PC-9 (cell line): ENCODE measurements around the gene COG1. TPM values are rescaled to one million over a fixed set of nuclear protein-coding genes. Genes with fewer than 3 reads are reported as not detected.

Source experiments
- BruUV-seq: library from RNA; stranded (reverse); fragments of 400-500 nt; replicated peaks from 2 replicates; lab custom pipeline; 2021; lab: Mats Ljungman, UMichigan
- CTCF ChIA-PET: fragments of 300-600 bp; sonication (Branson Sonifier 250); formaldehyde crosslinking; loops from one replicate; lab custom pipeline; 2022; ENCODE audit warnings: antibody characterized with exemption; lab: Charles Lee
- POLR2A ChIA-PET: fragments of 300-600 bp; sonication (Branson Sonifier 250); formaldehyde crosslinking; loops from one replicate; lab custom pipeline; 2022; ENCODE audit warnings: antibody characterized with exemption; ENCODE audit not compliant: unreplicated experiment; lab: Charles Lee
- DNase-seq, 2 experiments: peaks; one replicate each; pipeline versions ENCODE4 v3.0.0 to v3.0.0-alpha.2; 2015 to 2022; ENCODE audit warnings: mixed read lengths in 1 of 2
- H2AFZ ChIP-seq: fragments of 200-600 bp; sonication (generic); 2 replicates; pipeline ENCODE4 v1.8.1; 2017; ENCODE audit warnings: antibody characterized with exemption
- H3F3A ChIP-seq: fragments of 200-600 bp; sonication (generic); 2 replicates; pipeline ENCODE4 v1.8.1; 2017; ENCODE audit warnings: antibody characterized with exemption, mild to moderate bottlenecking, low read depth; ENCODE audit not compliant: insufficient read depth
- H3K27ac ChIP-seq: fragments of 200-600 bp; sonication (generic); 2 replicates; pipeline ENCODE4 v1.6.1; 2016; ENCODE audit warnings: mixed run types
- H3K27me3 ChIP-seq: fragments of 200-600 bp; sonication (generic); 2 replicates; pipeline ENCODE4 v1.6.1; 2016; ENCODE audit warnings: low read depth, mixed run types; ENCODE audit not compliant: insufficient read depth
- H3K36me3 ChIP-seq: fragments of 200-600 bp; sonication (generic); 2 replicates; pipeline ENCODE4 v1.6.1; 2016; ENCODE audit warnings: low read depth, mixed run types
- H3K4me1 ChIP-seq: fragments of 200-600 bp; sonication (generic); replicated peaks from 2 replicates; pipeline ENCODE4 v1.6.1; 2016; ENCODE audit warnings: mixed run types; ENCODE audit not compliant: insufficient read depth
- H3K4me2 ChIP-seq: fragments of 200-600 bp; sonication (generic); 2 replicates; pipeline ENCODE4 v1.6.1; 2017; ENCODE audit warnings: mixed run types
- H3K4me3 ChIP-seq: fragments of 200-600 bp; sonication (generic); 2 replicates; pipeline ENCODE4 v1.6.1; 2016; ENCODE audit warnings: mixed run types
- H3K79me2 ChIP-seq: fragments of 200-600 bp; sonication (generic); 2 replicates; pipeline ENCODE4 v1.6.1; 2017; ENCODE audit warnings: low read depth, mixed run types
- H3K9me2 ChIP-seq: fragments of 200-600 bp; sonication (generic); 2 replicates; pipeline ENCODE4 v1.8.1; 2017; ENCODE audit warnings: mild to moderate bottlenecking; ENCODE audit not compliant: insufficient read depth
- H3K9me3 ChIP-seq: fragments of 200-600 bp; sonication (generic); 2 replicates; pipeline ENCODE4 v1.8.1; 2016; ENCODE audit warnings: low read depth; ENCODE audit not compliant: insufficient read depth
- H4K20me1 ChIP-seq: fragments of 200-600 bp; sonication (generic); 2 replicates; pipeline ENCODE4 v1.8.1; 2017; ENCODE audit not compliant: insufficient read depth
- EZH2 ChIP-seq: fragments of 200-600 bp; sonication (generic); IDR thresholded peaks from 2 replicates; pipeline ENCODE4 v1.8.0; 2017; ENCODE audit warnings: antibody characterized with exemption, low read depth
- intact Hi-C: fragments of 100-400 bp; cut with micrococcal nuclease; formaldehyde crosslinking; loops from one replicate; pipeline ENCODE4 v1.10.0; 2022; ENCODE audit not compliant: unreplicated experiment
- total RNA-seq: library from RNA; stranded (reverse); gene quantifications from 2 replicates; pipeline ENCODE4 v1.2.3, GENCODE V29; 2021
- TF ChIP-seq, protein P1 (sequence below): fragments of 200-600 bp; sonication (generic); conservative IDR thresholded peaks from 2 replicates; pipeline ENCODE4 v1.6.1; 2017; ENCODE audit warnings: mixed run types, antibody characterized with exemption, mild to moderate bottlenecking, moderate library complexity

Gene COG1
- total RNA-seq, 1 experiment from 2014 or later: 24.8 TPM

DNA sequence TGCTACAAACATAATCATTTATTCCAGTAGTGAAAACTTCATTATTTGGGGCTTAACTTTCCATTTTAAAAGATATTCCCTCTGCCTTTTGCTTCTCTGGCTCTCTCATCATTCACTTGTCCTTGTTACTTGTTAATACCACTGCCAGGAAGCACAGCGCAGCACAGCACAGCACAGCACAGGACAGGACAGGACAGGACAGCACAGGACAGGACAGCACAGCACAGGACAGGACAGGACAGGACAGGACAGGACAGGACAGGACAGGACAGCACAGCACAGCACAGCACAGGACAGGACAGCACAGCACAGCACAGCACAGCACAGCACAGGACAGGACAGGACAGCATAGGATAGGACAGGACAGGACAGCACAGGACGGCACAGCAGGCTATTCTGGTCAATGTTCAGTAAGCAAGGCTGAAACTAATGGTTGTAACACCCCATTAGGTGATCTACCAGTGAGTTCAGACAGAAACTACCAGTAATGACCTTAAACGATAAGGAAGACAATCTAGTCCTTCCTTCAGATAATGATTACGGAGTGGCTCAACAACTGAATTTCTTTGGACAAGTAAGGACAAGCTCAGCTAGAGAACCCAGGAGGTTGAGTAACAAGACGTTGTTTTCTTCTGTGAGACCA lies 31.9 kb downstream of the COG1 start:
- ChIA-PET CTCF (no interaction called here), POLR2A (no interaction called here)
- DNase-seq: no peak
- Histone ChIP-seq H3K4me3 (no peak overlapping the region), H3K27ac (no peak overlapping the region), H3K4me2 (no peak overlapping the region), H4K20me1 (peaks cover 30% of the 10 kb centered on the region; the same call in 1 of the 2 replicates), H3F3A (peaks cover 8% of the 10 kb centered on the region), H3K36me3 (peaks cover 8% of the 10 kb centered on the region; the same call in 1 of the 2 replicates), H2AFZ (no peak overlapping the region), H3K9me2 (no peaks in the 10 kb centered on the region), H3K79me2 (peaks cover 47% of the 10 kb centered on the region), H3K4me1 (peaks cover 27% of the 10 kb centered on the region), H3K27me3 (no peaks in the 10 kb centered on the region), H3K9me3 (no peaks in the 10 kb centered on the region)
- intact Hi-C loops: no loop called here
- TF ChIP-seq EZH2: no peak
- TF ChIP-seq, protein P1, sequence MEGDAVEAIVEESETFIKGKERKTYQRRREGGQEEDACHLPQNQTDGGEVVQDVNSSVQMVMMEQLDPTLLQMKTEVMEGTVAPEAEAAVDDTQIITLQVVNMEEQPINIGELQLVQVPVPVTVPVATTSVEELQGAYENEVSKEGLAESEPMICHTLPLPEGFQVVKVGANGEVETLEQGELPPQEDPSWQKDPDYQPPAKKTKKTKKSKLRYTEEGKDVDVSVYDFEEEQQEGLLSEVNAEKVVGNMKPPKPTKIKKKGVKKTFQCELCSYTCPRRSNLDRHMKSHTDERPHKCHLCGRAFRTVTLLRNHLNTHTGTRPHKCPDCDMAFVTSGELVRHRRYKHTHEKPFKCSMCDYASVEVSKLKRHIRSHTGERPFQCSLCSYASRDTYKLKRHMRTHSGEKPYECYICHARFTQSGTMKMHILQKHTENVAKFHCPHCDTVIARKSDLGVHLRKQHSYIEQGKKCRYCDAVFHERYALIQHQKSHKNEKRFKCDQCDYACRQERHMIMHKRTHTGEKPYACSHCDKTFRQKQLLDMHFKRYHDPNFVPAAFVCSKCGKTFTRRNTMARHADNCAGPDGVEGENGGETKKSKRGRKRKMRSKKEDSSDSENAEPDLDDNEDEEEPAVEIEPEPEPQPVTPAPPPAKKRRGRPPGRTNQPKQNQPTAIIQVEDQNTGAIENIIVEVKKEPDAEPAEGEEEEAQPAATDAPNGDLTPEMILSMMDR: no peak
- BruUV-seq: no TSS peak

DNA sequence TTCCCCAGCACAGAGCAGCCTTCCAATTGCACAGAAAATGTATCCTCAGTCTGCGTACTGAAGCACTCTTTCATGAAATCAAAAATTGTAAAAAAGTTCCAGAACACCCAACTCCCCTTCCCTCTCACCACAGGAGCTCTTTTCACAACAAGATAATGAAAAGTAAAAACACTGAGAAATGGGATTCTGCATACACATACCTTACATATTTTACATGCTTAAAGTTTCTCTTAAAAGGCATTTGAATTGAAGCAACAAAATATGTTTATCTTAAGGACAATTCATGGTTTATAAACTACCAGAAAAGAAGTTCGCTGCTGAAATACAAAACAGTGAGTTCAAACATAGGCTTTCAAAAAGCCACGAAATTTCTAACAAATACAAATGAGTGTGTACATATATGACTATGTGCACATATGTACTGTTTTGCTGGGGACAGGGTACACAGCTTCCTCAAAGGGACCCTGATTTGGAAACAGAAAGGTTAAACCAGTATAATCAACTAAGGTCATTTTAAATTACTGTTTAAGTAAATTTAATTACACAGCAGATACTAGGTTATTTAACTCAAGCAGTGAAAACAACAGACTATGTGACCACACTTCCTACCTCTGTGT lies 33.8 kb downstream of the COG1 start:
- H2AFZ ChIP-seq: no peak overlapping the region
- peaks cover 26% of the 10 kb centered on the region; the same call in 1 of the 2 replicates for H4K20me1 ChIP-seq
- intact Hi-C loops: no loop called here
- H3K4me2 ChIP-seq: no peak overlapping the region
- CTCF ChIA-PET: interaction anchor here (0.6 kb wide), 1 partner anchor 315 kb away, joined by 3 read pairs; no protein-coding TSS in a partner anchor
- no peak overlapping the region for H3K4me3 ChIP-seq
- peaks cover 8% of the 10 kb centered on the region; the same call in 1 of the 2 replicates for H3K36me3 ChIP-seq
- H3F3A ChIP-seq: peaks cover 8% of the 10 kb centered on the region
- no TSS peak for BruUV-seq
- peaks cover 66% of the 10 kb centered on the region for H3K79me2 ChIP-seq
- no peak for TF ChIP-seq EZH2
- TF ChIP-seq, protein P1: no peak
- POLR2A ChIA-PET: no interaction called here
- H3K27ac ChIP-seq: no peak overlapping the region
- H3K9me2 ChIP-seq: no peaks in the 10 kb centered on the region
- H3K9me3 ChIP-seq: no peaks in the 10 kb centered on the region
- peaks cover 37% of the 10 kb centered on the region for H3K4me1 ChIP-seq
- DNase-seq: no peak
- no peaks in the 10 kb centered on the region for H3K27me3 ChIP-seq

DNA sequence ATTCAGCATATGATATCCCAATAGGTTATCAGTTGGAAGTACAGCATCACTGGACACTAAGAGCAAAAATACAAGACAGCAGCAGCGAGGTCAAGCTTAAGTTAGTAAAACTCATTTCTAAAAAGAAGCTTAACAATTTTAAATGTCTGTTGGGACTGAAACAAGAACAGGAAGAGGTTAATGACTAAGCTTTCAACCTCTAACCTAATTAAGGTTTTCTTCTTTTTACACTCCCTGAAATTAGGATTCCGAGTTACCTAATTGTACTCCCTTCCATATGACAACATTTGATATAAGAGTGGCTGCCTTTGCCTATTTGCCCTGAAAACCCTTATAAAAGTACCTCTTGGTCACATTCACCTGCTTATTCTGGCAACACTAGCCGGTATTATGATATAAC lies 34.5 kb downstream of the COG1 start:
- no TSS peak for BruUV-seq
- Histone ChIP-seq H3K27ac (no peak overlapping the region), H3F3A (peaks cover 8% of the 10 kb centered on the region), H3K9me3 (no peaks in the 10 kb centered on the region), H3K4me2 (0 out of 2 replicates have a peak overlapping the region, but pooled peaks have one; percentile 8), H3K79me2 (peaks cover 70% of the 10 kb centered on the region), H3K27me3 (no peaks in the 10 kb centered on the region), H3K36me3 (peaks cover 8% of the 10 kb centered on the region; the same call in 1 of the 2 replicates), H3K4me1 (peaks cover 37% of the 10 kb centered on the region), H2AFZ (no peak overlapping the region), H3K4me3 (no peak overlapping the region), H4K20me1 (peaks cover 26% of the 10 kb centered on the region; the same call in 1 of the 2 replicates), H3K9me2 (no peaks in the 10 kb centered on the region)
- no peak for DNase-seq
- ChIA-PET CTCF (no interaction called here), POLR2A (no interaction called here)
- intact Hi-C loops: no loop called here
- TF ChIP-seq, protein P1: no peak
- TF ChIP-seq EZH2: no peak
